Measurements from ENCODE around the gene MAPKAP1.

MAPKAP1 gene

DNA sequence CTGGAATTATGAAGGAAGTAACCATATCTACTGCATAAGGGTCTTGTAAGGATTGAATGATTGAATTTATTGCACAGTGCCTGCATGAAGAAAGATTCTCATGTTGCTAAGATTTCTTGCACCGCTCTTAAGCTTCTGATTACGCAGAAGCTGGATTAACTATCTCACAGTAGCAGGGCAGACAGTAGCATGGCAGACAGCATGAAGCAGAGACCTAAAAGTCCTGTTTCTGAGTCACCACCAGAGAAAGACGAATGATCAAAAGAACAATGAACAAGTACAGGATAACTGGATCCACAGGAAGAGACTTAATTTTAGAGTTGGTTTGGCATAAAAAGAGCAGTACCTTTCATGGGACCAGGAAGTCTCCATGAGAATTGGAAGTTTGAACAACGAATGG is 142.4 kb downstream of the MAPKAP1 start:
- WGBS (ENCODE audit: extremely low coverage, insufficient coverage, insufficient read length) = no CpG with 5 or more reads among the region's 4 CpGs

DNA sequence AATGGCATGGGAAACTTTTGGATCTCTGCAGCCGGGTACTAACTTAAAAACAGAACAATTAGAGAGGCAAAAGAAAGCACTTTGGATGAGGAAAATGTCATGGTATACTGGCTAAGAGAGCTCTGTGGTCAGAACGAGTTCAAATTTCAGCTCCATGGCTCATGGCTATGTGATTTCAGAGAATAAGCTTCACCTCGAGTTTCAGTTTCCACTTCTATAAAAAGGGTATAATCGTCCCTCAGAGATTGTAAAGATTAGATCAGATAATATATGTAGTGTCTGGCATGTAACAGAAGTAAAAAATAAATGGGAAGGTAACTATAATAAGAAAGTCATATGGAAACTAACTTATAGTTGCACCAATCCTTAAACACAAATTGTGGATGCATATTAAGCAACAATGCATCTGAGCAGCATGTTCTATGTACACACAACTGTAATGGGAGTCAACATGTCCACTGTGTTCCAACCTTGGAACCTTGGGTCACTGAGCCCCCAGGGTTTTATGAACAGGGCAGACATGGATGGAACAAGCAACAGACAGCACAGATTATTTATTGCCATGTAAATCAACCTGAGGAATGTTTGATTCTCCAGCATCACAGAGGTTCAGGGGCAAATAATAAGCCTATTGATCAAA is 145.4 kb downstream of the MAPKAP1 start:
- Histone ChIP-seq H3K23ac (ENCODE audit: low read length) (no peak overlapping the region), H3K4me2 (ENCODE audit: low read length) (no peak overlapping the region), H2BK12ac (ENCODE audit: low read length) (no peak overlapping the region), H3K79me2 (ENCODE audit: control insufficient read depth, insufficient read depth, low read length, poor library complexity) (no peaks in the 10 kb centered on the region), H3K79me1 (ENCODE audit: low read length) (peaks cover 5% of the 10 kb centered on the region), H3K4ac (ENCODE audit: low read depth, low read length) (no peak overlapping the region), H4K91ac (ENCODE audit: low read depth, low read length) (no peak overlapping the region), H3K9ac (ENCODE audit: low read length) (no peak overlapping the region), H3K27me3 (ENCODE audit: insufficient read depth, low read length) (no peaks in the 10 kb centered on the region), H2BK120ac (ENCODE audit: insufficient read depth, low read length, poor library complexity) (no peak overlapping the region), H3K9me3 (ENCODE audit: insufficient read depth, low read depth, low read length) (no peaks in the 10 kb centered on the region), H4K8ac (ENCODE audit: low read depth, low read length) (no peak overlapping the region), H3K4me3 (ENCODE audit: low read depth, low read length) (no peak overlapping the region), H4K12ac (ENCODE audit: low read depth, low read length) (no peak overlapping the region), H3K36me3 (ENCODE audit: control insufficient read depth in 1 of 2, insufficient read depth in 2 of 2, low read length in 2 of 2) (peaks cover 2 to 4% of the 10 kb centered on the region in 2 experiments), H3K18ac (ENCODE audit: low read length) (no peak overlapping the region), H2AFZ (ENCODE audit: insufficient read depth, low read length, poor library complexity) (no peak overlapping the region), H3K27ac (ENCODE audit: low read depth, low read length) (no peak overlapping the region), H2BK5ac (ENCODE audit: low read depth, low read length, poor library complexity) (no peak overlapping the region), H2AK5ac (ENCODE audit: low read length) (no peak overlapping the region), H3K14ac (ENCODE audit: low read length) (no peak overlapping the region), H3K4me1 (ENCODE audit: control insufficient read depth in 1 of 2, insufficient read depth in 2 of 2, low read length in 2 of 2) (peaks cover 4% of the 10 kb centered on the region in 2 experiments)
- WGBS (ENCODE audit: extremely low coverage, insufficient coverage, insufficient read length) = no CpG with 5 or more reads among the region's 4 CpGs
- DNase-seq = no peak

More for the DNA sequence above, 142.4 kb downstream of the MAPKAP1 start:
- Histone ChIP-seq H3K14ac (ENCODE audit: low read length) (no peak overlapping the region), H3K36me3 (ENCODE audit: control insufficient read depth in 1 of 2, insufficient read depth in 2 of 2, low read length in 2 of 2) (peaks cover 0 to under 1% of the 10 kb centered on the region in 2 experiments), H2AK5ac (ENCODE audit: low read length) (no peak overlapping the region), H3K4me1 (ENCODE audit: control insufficient read depth in 1 of 2, insufficient read depth in 2 of 2, low read length in 2 of 2) (peaks cover 6 to 7% of the 10 kb centered on the region in 2 experiments), H3K9ac (ENCODE audit: low read length) (no peak overlapping the region), H3K18ac (ENCODE audit: low read length) (no peak overlapping the region), H3K79me2 (ENCODE audit: control insufficient read depth, insufficient read depth, low read length, poor library complexity) (no peaks in the 10 kb centered on the region), H4K8ac (ENCODE audit: low read depth, low read length) (no peak overlapping the region), H2BK120ac (ENCODE audit: insufficient read depth, low read length, poor library complexity) (no peak overlapping the region), H3K9me3 (ENCODE audit: insufficient read depth, low read depth, low read length) (no peaks in the 10 kb centered on the region), H4K12ac (ENCODE audit: low read depth, low read length) (no peak overlapping the region), H3K4me2 (ENCODE audit: low read length) (no peak overlapping the region), H2BK12ac (ENCODE audit: low read length) (no peak overlapping the region), H3K27ac (ENCODE audit: low read depth, low read length) (no peak overlapping the region), H3K4ac (ENCODE audit: low read depth, low read length) (no peak overlapping the region), H2AFZ (ENCODE audit: insufficient read depth, low read length, poor library complexity) (no peak overlapping the region), H3K79me1 (ENCODE audit: low read length) (peaks cover 5% of the 10 kb centered on the region), H3K27me3 (ENCODE audit: insufficient read depth, low read length) (no peaks in the 10 kb centered on the region), H4K91ac (ENCODE audit: low read depth, low read length) (no peak overlapping the region), H3K23ac (ENCODE audit: low read length) (no peak overlapping the region), H2BK5ac (ENCODE audit: low read depth, low read length, poor library complexity) (no peak overlapping the region), H3K4me3 (ENCODE audit: low read depth, low read length) (no peak overlapping the region)
- no peak for DNase-seq

DNA sequence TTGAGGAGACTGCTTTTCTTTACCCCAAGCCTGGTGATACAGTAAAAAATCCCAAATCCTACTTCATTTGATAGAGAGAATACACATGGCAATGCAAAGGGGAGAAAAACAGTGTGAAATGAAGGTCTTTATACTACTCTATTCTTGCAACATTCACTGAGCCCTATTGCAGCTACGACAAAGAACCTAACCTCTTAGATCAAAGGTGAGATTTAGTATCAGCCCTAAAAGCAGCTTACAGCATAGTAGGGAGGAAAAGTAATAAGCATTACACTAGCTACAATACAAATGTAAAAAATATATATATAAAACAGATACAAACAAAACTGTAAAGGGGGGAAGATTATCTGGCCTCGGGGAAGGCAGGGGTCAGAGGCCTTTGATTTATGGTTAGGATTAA is 147.1 kb downstream of the MAPKAP1 start:
- Histone ChIP-seq H3K79me2 (ENCODE audit: control insufficient read depth, insufficient read depth, low read length, poor library complexity) (no peaks in the 10 kb centered on the region), H2BK5ac (ENCODE audit: low read depth, low read length, poor library complexity) (no peak overlapping the region), H3K4me1 (ENCODE audit: control insufficient read depth in 1 of 2, insufficient read depth in 2 of 2, low read length in 2 of 2) (peaks cover 4% of the 10 kb centered on the region in 2 experiments), H3K23ac (ENCODE audit: low read length) (no peak overlapping the region), H2BK120ac (ENCODE audit: insufficient read depth, low read length, poor library complexity) (no peak overlapping the region), H3K18ac (ENCODE audit: low read length) (no peak overlapping the region), H4K8ac (ENCODE audit: low read depth, low read length) (no peak overlapping the region), H3K4me2 (ENCODE audit: low read length) (no peak overlapping the region), H3K27ac (ENCODE audit: low read depth, low read length) (no peak overlapping the region), H4K12ac (ENCODE audit: low read depth, low read length) (no peak overlapping the region), H3K4me3 (ENCODE audit: low read depth, low read length) (no peak overlapping the region), H2BK12ac (ENCODE audit: low read length) (no peak overlapping the region), H3K27me3 (ENCODE audit: insufficient read depth, low read length) (no peaks in the 10 kb centered on the region), H4K91ac (ENCODE audit: low read depth, low read length) (no peak overlapping the region), H2AFZ (ENCODE audit: insufficient read depth, low read length, poor library complexity) (no peak overlapping the region), H3K36me3 (ENCODE audit: control insufficient read depth in 1 of 2, insufficient read depth in 2 of 2, low read length in 2 of 2) (peaks cover 2 to 4% of the 10 kb centered on the region in 2 experiments), H3K79me1 (ENCODE audit: low read length) (peaks cover 2% of the 10 kb centered on the region), H3K9ac (ENCODE audit: low read length) (no peak overlapping the region), H3K4ac (ENCODE audit: low read depth, low read length) (no peak overlapping the region), H3K14ac (ENCODE audit: low read length) (no peak overlapping the region), H3K9me3 (ENCODE audit: insufficient read depth, low read depth, low read length) (no peaks in the 10 kb centered on the region), H2AK5ac (ENCODE audit: low read length) (no peak overlapping the region)
- DNase-seq = no peak
- WGBS (ENCODE audit: extremely low coverage, insufficient coverage, insufficient read length) = no CpG with 5 or more reads among the region's 2 CpGs

DNA sequence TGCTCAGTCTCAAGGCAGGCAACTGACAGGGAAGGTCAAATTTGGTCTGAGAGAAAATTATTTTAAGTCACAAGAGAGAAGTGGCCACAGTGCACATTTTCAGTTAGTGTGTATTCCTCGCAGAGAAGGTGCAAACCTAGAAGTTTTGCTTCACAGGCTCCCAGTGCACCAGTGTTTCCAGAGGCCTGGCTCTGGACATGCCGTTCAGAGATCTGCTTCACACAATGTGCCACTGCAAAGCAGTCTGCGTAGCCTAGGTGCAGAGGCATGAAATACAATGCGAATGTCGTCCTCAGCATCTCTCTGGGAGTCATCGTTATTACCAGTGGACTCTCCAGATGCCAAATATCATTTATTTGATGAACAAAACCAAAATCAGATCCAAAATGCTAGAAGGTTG is 147.8 kb downstream of the MAPKAP1 start:
- Histone ChIP-seq H3K79me2 (ENCODE audit: control insufficient read depth, insufficient read depth, low read length, poor library complexity) (no peaks in the 10 kb centered on the region), H4K91ac (ENCODE audit: low read depth, low read length) (no peak overlapping the region), H3K4me2 (ENCODE audit: low read length) (no peak overlapping the region), H2BK5ac (ENCODE audit: low read depth, low read length, poor library complexity) (no peak overlapping the region), H3K36me3 (ENCODE audit: control insufficient read depth in 1 of 2, insufficient read depth in 2 of 2, low read length in 2 of 2) (peaks cover 2 to 4% of the 10 kb centered on the region in 2 experiments), H3K9ac (ENCODE audit: low read length) (no peak overlapping the region), H2BK12ac (ENCODE audit: low read length) (no peak overlapping the region), H3K4me1 (ENCODE audit: control insufficient read depth in 1 of 2, insufficient read depth in 2 of 2, low read length in 2 of 2) (no peaks in the 10 kb centered on the region), H2AK5ac (ENCODE audit: low read length) (no peak overlapping the region), H3K9me3 (ENCODE audit: insufficient read depth, low read depth, low read length) (no peaks in the 10 kb centered on the region), H3K4me3 (ENCODE audit: low read depth, low read length) (no peak overlapping the region), H3K4ac (ENCODE audit: low read depth, low read length) (no peak overlapping the region), H3K18ac (ENCODE audit: low read length) (no peak overlapping the region), H2BK120ac (ENCODE audit: insufficient read depth, low read length, poor library complexity) (no peak overlapping the region), H3K23ac (ENCODE audit: low read length) (no peak overlapping the region), H3K79me1 (ENCODE audit: low read length) (no peaks in the 10 kb centered on the region), H3K14ac (ENCODE audit: low read length) (no peak overlapping the region), H4K8ac (ENCODE audit: low read depth, low read length) (no peak overlapping the region), H2AFZ (ENCODE audit: insufficient read depth, low read length, poor library complexity) (no peak overlapping the region), H4K12ac (ENCODE audit: low read depth, low read length) (no peak overlapping the region), H3K27me3 (ENCODE audit: insufficient read depth, low read length) (no peaks in the 10 kb centered on the region), H3K27ac (ENCODE audit: low read depth, low read length) (no peak overlapping the region)
- DNase-seq = no peak
- WGBS (ENCODE audit: extremely low coverage, insufficient coverage, insufficient read length) = no CpG with 5 or more reads among the region's 6 CpGs

Data from trophoblast cell (in vitro differentiated cells and primary cell).